ENCODE measurements around the gene ZNF750.

DNA sequence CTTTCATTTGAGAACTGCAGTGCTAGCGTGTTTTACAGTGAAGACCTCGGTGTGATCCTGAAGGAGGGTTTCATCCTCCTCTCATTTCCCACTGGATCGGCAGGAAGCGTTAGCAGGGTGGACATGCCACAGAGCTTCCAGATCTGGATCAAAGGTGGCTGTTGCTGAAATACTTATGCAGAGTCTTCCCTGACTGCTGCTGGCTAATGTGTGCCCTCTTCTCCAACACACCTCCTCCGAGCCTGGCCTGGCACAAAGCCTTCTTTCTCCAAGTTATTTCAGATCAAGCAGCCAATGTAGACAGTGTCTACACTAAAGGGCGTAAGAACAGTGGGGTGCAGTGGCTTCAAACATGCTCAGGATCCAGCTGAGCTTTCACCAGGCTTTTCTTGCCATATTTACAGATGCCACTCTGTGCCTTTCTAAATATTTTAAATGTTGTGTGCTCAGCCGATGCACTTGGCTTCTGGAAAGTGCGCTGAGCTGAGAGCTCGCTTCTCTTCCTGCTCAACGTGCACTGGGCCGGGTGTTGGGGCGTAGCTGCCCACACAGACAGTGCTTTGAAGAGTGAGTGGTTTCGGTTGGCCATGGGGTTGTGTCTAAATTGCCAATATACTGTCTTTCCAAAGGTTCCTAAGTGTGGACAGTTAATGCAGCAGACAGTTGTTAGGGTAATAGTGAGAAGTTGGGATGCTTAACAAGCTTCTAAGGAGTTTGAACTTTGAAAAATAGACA is 2.1 kb downstream of the ZNF750 start:
- TF ChIP-seq, protein P1, sequence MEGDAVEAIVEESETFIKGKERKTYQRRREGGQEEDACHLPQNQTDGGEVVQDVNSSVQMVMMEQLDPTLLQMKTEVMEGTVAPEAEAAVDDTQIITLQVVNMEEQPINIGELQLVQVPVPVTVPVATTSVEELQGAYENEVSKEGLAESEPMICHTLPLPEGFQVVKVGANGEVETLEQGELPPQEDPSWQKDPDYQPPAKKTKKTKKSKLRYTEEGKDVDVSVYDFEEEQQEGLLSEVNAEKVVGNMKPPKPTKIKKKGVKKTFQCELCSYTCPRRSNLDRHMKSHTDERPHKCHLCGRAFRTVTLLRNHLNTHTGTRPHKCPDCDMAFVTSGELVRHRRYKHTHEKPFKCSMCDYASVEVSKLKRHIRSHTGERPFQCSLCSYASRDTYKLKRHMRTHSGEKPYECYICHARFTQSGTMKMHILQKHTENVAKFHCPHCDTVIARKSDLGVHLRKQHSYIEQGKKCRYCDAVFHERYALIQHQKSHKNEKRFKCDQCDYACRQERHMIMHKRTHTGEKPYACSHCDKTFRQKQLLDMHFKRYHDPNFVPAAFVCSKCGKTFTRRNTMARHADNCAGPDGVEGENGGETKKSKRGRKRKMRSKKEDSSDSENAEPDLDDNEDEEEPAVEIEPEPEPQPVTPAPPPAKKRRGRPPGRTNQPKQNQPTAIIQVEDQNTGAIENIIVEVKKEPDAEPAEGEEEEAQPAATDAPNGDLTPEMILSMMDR (IDR thresholded peaks at IDR 0.05; ENCODE audit: low read depth, low read length, missing input control): no peak
- TF ChIP-seq RAD21 (IDR thresholded peaks at IDR 0.05): no peak
- no peak for TF ChIP-seq EGR1 (IDR thresholded peaks at IDR 0.05; ENCODE audit: low read depth in 2 of 2)
- TF ChIP-seq YY1 (IDR thresholded peaks at IDR 0.05): no peak
- TF ChIP-seq, protein P2, sequence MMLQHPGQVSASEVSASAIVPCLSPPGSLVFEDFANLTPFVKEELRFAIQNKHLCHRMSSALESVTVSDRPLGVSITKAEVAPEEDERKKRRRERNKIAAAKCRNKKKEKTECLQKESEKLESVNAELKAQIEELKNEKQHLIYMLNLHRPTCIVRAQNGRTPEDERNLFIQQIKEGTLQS (IDR thresholded peaks at IDR 0.05): no peak
- TF ChIP-seq, protein P3, sequence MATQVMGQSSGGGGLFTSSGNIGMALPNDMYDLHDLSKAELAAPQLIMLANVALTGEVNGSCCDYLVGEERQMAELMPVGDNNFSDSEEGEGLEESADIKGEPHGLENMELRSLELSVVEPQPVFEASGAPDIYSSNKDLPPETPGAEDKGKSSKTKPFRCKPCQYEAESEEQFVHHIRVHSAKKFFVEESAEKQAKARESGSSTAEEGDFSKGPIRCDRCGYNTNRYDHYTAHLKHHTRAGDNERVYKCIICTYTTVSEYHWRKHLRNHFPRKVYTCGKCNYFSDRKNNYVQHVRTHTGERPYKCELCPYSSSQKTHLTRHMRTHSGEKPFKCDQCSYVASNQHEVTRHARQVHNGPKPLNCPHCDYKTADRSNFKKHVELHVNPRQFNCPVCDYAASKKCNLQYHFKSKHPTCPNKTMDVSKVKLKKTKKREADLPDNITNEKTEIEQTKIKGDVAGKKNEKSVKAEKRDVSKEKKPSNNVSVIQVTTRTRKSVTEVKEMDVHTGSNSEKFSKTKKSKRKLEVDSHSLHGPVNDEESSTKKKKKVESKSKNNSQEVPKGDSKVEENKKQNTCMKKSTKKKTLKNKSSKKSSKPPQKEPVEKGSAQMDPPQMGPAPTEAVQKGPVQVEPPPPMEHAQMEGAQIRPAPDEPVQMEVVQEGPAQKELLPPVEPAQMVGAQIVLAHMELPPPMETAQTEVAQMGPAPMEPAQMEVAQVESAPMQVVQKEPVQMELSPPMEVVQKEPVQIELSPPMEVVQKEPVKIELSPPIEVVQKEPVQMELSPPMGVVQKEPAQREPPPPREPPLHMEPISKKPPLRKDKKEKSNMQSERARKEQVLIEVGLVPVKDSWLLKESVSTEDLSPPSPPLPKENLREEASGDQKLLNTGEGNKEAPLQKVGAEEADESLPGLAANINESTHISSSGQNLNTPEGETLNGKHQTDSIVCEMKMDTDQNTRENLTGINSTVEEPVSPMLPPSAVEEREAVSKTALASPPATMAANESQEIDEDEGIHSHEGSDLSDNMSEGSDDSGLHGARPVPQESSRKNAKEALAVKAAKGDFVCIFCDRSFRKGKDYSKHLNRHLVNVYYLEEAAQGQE (IDR thresholded peaks at IDR 0.05): no peak
- TF ChIP-seq GABPA (IDR thresholded peaks at IDR 0.05 in 1 of 2, conservative IDR thresholded peaks at IDR 0.05 in 1 of 2): no peak
